ENCODE data around the gene A2M.

A2M gene

DNA sequence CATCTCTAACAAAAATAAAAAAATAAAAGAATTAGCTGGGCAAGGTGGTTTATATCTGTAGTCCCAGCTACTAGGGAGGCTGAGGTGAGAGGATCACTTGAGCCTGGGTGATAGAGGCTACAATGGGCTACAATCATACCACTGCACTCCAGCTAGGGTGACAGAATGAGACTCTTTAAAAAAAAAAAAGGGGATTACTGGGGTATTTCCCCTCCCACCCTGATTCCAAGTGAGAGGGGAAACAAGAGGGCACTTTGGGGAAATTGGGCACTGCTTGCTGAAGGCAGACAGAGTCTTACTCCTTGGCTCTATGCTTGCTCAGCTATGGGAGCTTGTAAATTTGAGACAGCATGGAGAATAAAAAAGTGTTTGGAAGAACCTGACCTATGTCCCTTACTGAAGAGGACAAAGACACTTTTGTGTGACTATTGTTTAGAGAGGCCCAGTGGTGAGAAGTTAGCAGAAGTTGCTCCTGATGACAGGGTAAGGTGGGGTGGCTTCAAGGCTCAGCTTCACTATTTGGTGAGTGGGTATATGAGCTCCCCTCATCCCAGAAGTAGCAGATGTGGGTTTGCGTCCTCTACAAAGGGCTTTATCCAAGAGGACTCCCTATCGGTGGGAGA is 82.3 kb downstream of the A2M start:
- no peak for DNase-seq

GRCh38 chr12:9032202-9032964 is 83.3 kb downstream of the A2M start:
- DNase-seq, result no peak

- no peak for DNase-seq
These were observed 84.9 kb downstream of the A2M start for GRCh38 chr12:9030776-9031175.

- no peak for DNase-seq
These were observed 88.3 kb downstream of the A2M start for GRCh38 chr12:9027161-9028059.

- no peak for DNase-seq
These were observed 91.2 kb downstream of the A2M start for GRCh38 chr12:9024512-9024911.

DNA sequence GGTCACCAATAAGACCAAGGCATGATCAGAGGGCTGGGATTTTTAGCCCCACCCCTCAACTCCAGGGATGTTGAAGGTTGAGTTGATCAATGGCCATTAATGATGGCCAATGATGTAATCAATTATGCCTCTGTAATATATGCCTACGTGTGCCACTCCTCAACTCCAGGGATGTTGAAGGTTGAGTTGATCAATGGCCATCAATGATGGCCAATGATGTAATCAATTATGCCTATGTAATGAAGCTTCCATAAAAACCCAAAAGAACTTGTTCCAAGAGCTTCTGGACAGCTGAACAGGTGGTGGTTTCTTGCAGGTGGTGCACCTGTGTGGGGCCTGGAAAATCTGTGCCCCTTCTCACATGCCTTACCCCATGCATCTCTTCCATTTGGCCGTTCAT is 93.1 kb downstream of the A2M start:
- DNase-seq, result no peak
